GM19395 (cell line): ENCODE measurements around the gene LIPG.
"Not testable (repeated sequence)": the region's sequence is repeated elsewhere in the genome, so short reads cannot be mapped to it uniquely, and the experiment has no call there.

Experiments used
- ATAC-seq: cut with Tn5 transposase; IDR thresholded peaks from one replicate; pipeline ENCODE4 v1.9.1; 2021; ENCODE audit warnings: mild to moderate bottlenecking, moderate library complexity; ENCODE audit not compliant: unreplicated experiment

LIPG gene

GRCh38 chr18:49572611-49573345 is 10.9 kb downstream of the LIPG start:
- ATAC-seq, result no peak

- no peak for ATAC-seq
Measured at GRCh38 chr18:49573835-49574234, 12.0 kb downstream of the LIPG start.

GRCh38 chr18:49579041-49579440 is 17.2 kb downstream of the LIPG start:
- not testable (repeated sequence) for ATAC-seq

GRCh38 chr18:49579583-49579982 is 17.7 kb downstream of the LIPG start:
- ATAC-seq, result not testable (repeated sequence)

- ATAC-seq, result no peak
Measured at GRCh38 chr18:49580279-49580678, 18.4 kb downstream of the LIPG start.

GRCh38 chr18:49581371-49581770 is 19.5 kb downstream of the LIPG start:
- ATAC-seq, result no peak

GRCh38 chr18:49582579-49582978 is 20.7 kb downstream of the LIPG start:
- no peak for ATAC-seq

- ATAC-seq, result no peak
Measured at GRCh38 chr18:49584394-49584793, 22.5 kb downstream of the LIPG start.

- ATAC-seq, result not testable (repeated sequence)
Measured at GRCh38 chr18:49584951-49585350, 23.1 kb downstream of the LIPG start.

- no peak for ATAC-seq
Measured at GRCh38 chr18:49585781-49586663, 24.2 kb downstream of the LIPG start.

GRCh38 chr18:49588171-49588570 is 26.3 kb downstream of the LIPG start:
- no peak for ATAC-seq

- ATAC-seq, result no peak
Measured at GRCh38 chr18:49588971-49589370, 27.1 kb downstream of the LIPG start.

GRCh38 chr18:49590608-49591007 is 28.8 kb downstream of the LIPG start:
- no peak for ATAC-seq

- no peak for ATAC-seq
Measured at GRCh38 chr18:49591271-49591670, 29.4 kb downstream of the LIPG start.

GRCh38 chr18:49591775-49592174 is 29.9 kb downstream of the LIPG start:
- ATAC-seq, result no peak

GRCh38 chr18:49596687-49597086 is 34.8 kb downstream of the LIPG start:
- no peak for ATAC-seq

GRCh38 chr18:49597157-49597931 is 35.5 kb downstream of the LIPG start:
- no peak for ATAC-seq

GRCh38 chr18:49601211-49601610 is 39.4 kb downstream of the LIPG start:
- ATAC-seq, result no peak

GRCh38 chr18:49608366-49609255 is 46.8 kb downstream of the LIPG start:
- no peak for ATAC-seq
